ENCODE data around the gene GIPR.

GIPR gene

GRCh38 chr19:45640849-45641273 is 27.2 kb upstream of the GIPR start:
- Histone ChIP-seq H3K36me3 (ENCODE audit: control insufficient read depth in 2 of 2, insufficient read depth in 1 of 2, low read length in 2 of 2) (no peaks in the 10 kb centered on the region; a peak in 1 of 3 replicates), H3K9me3 (ENCODE audit: control insufficient read depth, insufficient read depth, low read depth, low read length) (no peaks in the 10 kb centered on the region), H3K4me3 (ENCODE audit: low read depth, low read length) (no peak overlapping the region; the same call in 1 of the 2 replicates), H3K27ac (ENCODE audit: extremely low read depth, low read depth, low read length) (no peak overlapping the region), H3K4me1 (ENCODE audit: control insufficient read depth, insufficient read depth, low read length) (peaks cover 15% of the 10 kb centered on the region)
- ChIA-PET CTCF (interaction anchor here (0.7 to 7.8 kb wide), 24 partner anchors 9 to 238 kb away, joined by 3 to 155 read pairs (median 20); partner anchors contain the start of genes GPR4, RTN2 and VASP), POLR2A (interaction anchor here (0.5 to 2.2 kb wide), 19 partner anchors 9 to 200 kb away, joined by 3 to 38 read pairs (median 4); partner anchors contain the start of genes FOSB, OPA3, QPCTL and RTN2)
- TF ChIP-seq KLF17 (tag by site-specific recombination; IDR thresholded peaks at IDR 0.05) (no peak), ZNF510 (tag by site-specific recombination; IDR thresholded peaks at IDR 0.05; ENCODE audit: insufficient replicate concordance) (no peak), ZNF280D (tag by site-specific recombination; IDR thresholded peaks at IDR 0.05) (no peak), ZFP37 (tag by site-specific recombination; IDR thresholded peaks at IDR 0.05) (no peak), KLF7 (tag by site-specific recombination; IDR thresholded peaks at IDR 0.05; ENCODE audit: borderline replicate concordance) (peak; percentile 56; the same call in 1 of the 2 replicates), ZNF548 (tag by site-specific recombination; IDR thresholded peaks at IDR 0.05) (no peak), SCRT1 (tag by site-specific recombination; IDR thresholded peaks at IDR 0.05; ENCODE audit: borderline replicate concordance) (no peak), ZNF221 (tag by site-specific recombination; IDR thresholded peaks at IDR 0.05; ENCODE audit: borderline replicate concordance) (no peak), ZNF768 (tag by site-specific recombination; IDR thresholded peaks at IDR 0.05) (no peak), KLF1 (tag by site-specific recombination; IDR thresholded peaks at IDR 0.05) (peak; percentile 92), ZNF621 (tag by site-specific recombination; IDR thresholded peaks at IDR 0.05) (no peak), ZBTB10 (tag by site-specific recombination; IDR thresholded peaks at IDR 0.05) (peak; percentile 66; the same call in 1 of the 2 replicates), ZNF777 (tag by site-specific recombination; IDR thresholded peaks at IDR 0.05; ENCODE audit: borderline replicate concordance) (no peak), ZNF335 (tag by site-specific recombination; conservative IDR thresholded peaks at IDR 0.05) (no peak; the same call in 1 of the 2 replicates), TRIM28 (IDR thresholded peaks at IDR 0.05; ENCODE audit: borderline replicate concordance, low read length) (no peak), GLIS2 (tag by site-specific recombination; IDR thresholded peaks at IDR 0.05) (no peak), ZNF529 (tag by site-specific recombination; IDR thresholded peaks at IDR 0.05; ENCODE audit: insufficient replicate concordance) (no peak), KLF9 (tag by site-specific recombination; IDR thresholded peaks at IDR 0.05; ENCODE audit: low read depth) (peak; percentile 95), ZNF596 (tag by site-specific recombination; IDR thresholded peaks at IDR 0.05) (no peak), ZNF366 (tag by site-specific recombination; conservative IDR thresholded peaks at IDR 0.05) (0 out of 2 replicates have a peak, but pooled peaks have one; percentile 44), ZNF473 (tag by site-specific recombination; IDR thresholded peaks at IDR 0.05) (no peak), ZNF138 (tag by site-specific recombination; IDR thresholded peaks at IDR 0.05; ENCODE audit: borderline replicate concordance) (no peak), ZNF670 (tag by site-specific recombination; IDR thresholded peaks at IDR 0.05; ENCODE audit: low read depth) (no peak), HOXD13 (CRISPR knock-in tag; IDR thresholded peaks at IDR 0.05; ENCODE audit: borderline replicate concordance) (no peak), KLF16 (tag by site-specific recombination; IDR thresholded peaks at IDR 0.05) (0 out of 2 replicates have a peak, but pooled peaks have one; percentile 10)
- TF ChIP-seq, protein P1, sequence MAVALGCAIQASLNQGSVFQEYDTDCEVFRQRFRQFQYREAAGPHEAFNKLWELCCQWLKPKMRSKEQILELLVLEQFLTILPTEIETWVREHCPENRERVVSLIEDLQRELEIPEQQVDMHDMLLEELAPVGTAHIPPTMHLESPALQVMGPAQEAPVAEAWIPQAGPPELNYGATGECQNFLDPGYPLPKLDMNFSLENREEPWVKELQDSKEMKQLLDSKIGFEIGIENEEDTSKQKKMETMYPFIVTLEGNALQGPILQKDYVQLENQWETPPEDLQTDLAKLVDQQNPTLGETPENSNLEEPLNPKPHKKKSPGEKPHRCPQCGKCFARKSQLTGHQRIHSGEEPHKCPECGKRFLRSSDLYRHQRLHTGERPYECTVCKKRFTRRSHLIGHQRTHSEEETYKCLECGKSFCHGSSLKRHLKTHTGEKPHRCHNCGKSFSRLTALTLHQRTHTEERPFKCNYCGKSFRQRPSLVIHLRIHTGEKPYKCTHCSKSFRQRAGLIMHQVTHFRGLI (tag by site-specific recombination; IDR thresholded peaks at IDR 0.05): peak; percentile 51; the same call in 1 of the 2 replicates
- TF ChIP-seq, protein P2, sequence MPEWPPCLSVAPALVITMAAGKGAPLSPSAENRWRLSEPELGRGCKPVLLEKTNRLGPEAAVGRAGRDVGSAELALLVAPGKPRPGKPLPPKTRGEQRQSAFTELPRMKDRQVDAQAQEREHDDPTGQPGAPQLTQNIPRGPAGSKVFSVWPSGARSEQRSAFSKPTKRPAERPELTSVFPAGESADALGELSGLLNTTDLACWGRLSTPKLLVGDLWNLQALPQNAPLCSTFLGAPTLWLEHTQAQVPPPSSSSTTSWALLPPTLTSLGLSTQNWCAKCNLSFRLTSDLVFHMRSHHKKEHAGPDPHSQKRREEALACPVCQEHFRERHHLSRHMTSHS (tag by site-specific recombination; IDR thresholded peaks at IDR 0.05): no peak
- TF ChIP-seq, protein P3, sequence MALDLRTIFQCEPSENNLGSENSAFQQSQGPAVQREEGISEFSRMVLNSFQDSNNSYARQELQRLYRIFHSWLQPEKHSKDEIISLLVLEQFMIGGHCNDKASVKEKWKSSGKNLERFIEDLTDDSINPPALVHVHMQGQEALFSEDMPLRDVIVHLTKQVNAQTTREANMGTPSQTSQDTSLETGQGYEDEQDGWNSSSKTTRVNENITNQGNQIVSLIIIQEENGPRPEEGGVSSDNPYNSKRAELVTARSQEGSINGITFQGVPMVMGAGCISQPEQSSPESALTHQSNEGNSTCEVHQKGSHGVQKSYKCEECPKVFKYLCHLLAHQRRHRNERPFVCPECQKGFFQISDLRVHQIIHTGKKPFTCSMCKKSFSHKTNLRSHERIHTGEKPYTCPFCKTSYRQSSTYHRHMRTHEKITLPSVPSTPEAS (tag by site-specific recombination; IDR thresholded peaks at IDR 0.05): no peak
